Measurements from ENCODE around the gene CITED4. TPM values are rescaled to one million over a fixed set of nuclear protein-coding genes. Genes with fewer than 3 reads are reported as not detected.
A peak's percentile ranks its signal among the peaks of the same experiment; 100 is the strongest.

The CITED4 gene
- total RNA-seq, 4 donors from 2014 or later, result 52.6 to 90.4 (median 58.4) TPM

DNA sequence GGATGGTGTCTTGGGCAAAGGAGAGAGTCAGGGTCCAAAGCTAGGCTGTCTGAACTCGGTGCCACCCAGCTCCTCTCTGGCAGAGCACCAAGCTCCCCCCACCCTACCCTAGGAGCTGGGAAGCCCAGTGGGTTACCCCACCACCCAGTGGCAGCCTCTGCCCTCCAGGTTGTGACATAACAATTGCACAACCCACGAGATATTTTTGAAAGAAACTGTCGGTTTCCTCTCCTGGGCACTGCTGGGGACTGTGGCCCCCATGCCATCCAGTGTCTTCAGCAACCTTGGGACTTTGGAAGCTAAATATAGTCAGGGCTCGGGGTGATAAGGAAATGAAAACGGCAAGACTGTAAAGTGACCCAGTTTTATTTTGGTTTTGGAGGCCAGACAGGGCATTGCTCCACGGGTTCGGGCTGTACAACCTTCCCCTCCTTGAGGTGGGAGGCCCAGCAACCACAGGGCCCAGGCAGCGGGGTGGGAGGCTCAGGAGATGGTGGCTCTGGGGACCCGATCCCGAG lies 1.4 kb downstream of the CITED4 start:
- Histone ChIP-seq H3K27me3 (no peaks in the 10 kb centered on the region), H3K4me1 (peaks cover 46% of the 10 kb centered on the region), H3K4me3 (peak overlapping the region; percentile 94), H3K9me3 (no peaks in the 10 kb centered on the region), H3K36me3 (no peaks in the 10 kb centered on the region), H3K27ac (peak overlapping the region; percentile 92)
- WGBS, result 21% methylated on average over 6 of the region's 10 CpGs
- no peak for DNase-seq (ENCODE audit: low spot score in 2 of 2)
- TF ChIP-seq POLR2A (IDR thresholded peaks at IDR 0.05) (no peak), EP300 (IDR thresholded peaks at IDR 0.05) (no peak), POLR2AphosphoS5 (IDR thresholded peaks at IDR 0.05) (no peak)
- TF ChIP-seq, protein P1, sequence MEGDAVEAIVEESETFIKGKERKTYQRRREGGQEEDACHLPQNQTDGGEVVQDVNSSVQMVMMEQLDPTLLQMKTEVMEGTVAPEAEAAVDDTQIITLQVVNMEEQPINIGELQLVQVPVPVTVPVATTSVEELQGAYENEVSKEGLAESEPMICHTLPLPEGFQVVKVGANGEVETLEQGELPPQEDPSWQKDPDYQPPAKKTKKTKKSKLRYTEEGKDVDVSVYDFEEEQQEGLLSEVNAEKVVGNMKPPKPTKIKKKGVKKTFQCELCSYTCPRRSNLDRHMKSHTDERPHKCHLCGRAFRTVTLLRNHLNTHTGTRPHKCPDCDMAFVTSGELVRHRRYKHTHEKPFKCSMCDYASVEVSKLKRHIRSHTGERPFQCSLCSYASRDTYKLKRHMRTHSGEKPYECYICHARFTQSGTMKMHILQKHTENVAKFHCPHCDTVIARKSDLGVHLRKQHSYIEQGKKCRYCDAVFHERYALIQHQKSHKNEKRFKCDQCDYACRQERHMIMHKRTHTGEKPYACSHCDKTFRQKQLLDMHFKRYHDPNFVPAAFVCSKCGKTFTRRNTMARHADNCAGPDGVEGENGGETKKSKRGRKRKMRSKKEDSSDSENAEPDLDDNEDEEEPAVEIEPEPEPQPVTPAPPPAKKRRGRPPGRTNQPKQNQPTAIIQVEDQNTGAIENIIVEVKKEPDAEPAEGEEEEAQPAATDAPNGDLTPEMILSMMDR (IDR thresholded peaks at IDR 0.05), result no peak

DNA sequence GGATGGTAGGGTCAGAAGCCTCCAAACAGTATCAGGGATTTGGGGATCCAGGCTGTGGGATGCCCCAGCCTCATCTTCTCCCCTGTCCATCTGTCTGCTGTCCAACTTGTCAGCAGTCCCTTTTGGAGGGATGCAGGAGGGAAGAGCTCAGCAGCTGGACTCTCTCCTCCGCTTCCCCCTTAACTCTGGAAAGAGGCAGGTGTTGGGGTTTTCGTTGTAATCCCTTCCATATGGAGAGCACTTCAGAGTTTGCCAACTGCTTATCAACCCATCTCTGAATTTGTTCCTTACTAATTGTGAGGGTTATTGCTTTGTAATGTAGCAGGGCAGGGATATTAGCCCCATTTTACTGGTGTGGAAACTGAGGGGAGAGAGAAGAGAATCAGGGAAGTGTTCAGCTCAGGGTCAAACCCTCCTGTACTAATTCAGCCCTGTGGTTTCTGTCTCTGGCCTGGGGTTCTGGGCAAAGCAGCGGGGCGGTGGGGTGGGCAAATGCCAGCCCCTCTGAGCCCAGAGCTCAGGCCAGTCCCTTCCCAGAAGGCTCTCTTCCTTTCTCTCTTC lies 3.2 kb downstream of the CITED4 start:
- Histone ChIP-seq H3K27me3 (no peaks in the 10 kb centered on the region), H3K36me3 (no peaks in the 10 kb centered on the region), H3K4me3 (no peak overlapping the region), H3K4me1 (peaks cover 46% of the 10 kb centered on the region), H3K9me3 (no peaks in the 10 kb centered on the region), H3K27ac (peak overlapping the region; percentile 40)
- 86% methylated on average over 4 of the region's 4 CpGs for WGBS
- TF ChIP-seq EP300 (IDR thresholded peaks at IDR 0.05), result no peak
- TF ChIP-seq, protein P1 (IDR thresholded peaks at IDR 0.05), result no peak
- no peak for TF ChIP-seq POLR2A (IDR thresholded peaks at IDR 0.05)
- TF ChIP-seq POLR2AphosphoS5 (IDR thresholded peaks at IDR 0.05), result no peak
- no peak for DNase-seq (ENCODE audit: low spot score in 2 of 2)

DNA sequence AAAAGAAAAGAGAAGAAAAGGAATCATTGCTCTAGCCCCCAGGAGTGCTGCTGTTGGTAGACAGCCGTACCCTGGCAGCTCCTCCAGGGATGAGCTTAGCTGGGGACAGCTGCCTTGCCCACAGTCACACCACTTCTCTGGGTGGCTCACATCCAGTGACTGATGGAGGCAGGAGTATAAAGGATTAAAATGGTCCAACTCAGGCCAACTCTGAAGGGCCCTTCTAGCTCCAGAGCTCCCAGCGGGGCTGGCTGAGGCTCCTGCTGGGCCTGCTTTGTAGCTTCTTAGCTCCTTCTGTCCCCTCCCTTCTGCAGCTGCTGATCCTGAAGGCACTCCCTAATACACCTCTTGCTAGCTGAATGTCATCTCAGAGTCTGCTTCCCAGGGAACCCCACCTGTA lies 4.4 kb downstream of the CITED4 start:
- Histone ChIP-seq H3K9me3 (no peaks in the 10 kb centered on the region), H3K4me3 (no peak overlapping the region), H3K4me1 (peaks cover 37% of the 10 kb centered on the region), H3K27me3 (no peaks in the 10 kb centered on the region), H3K36me3 (no peaks in the 10 kb centered on the region), H3K27ac (no peak overlapping the region)
- DNase-seq (ENCODE audit: low spot score in 2 of 2), result no peak
- TF ChIP-seq POLR2A (IDR thresholded peaks at IDR 0.05) (no peak), POLR2AphosphoS5 (IDR thresholded peaks at IDR 0.05) (no peak), EP300 (IDR thresholded peaks at IDR 0.05) (no peak)
- TF ChIP-seq, protein P1 (IDR thresholded peaks at IDR 0.05), result no peak
- WGBS, result 73% methylated on average over 1 of the region's 2 CpGs

DNA sequence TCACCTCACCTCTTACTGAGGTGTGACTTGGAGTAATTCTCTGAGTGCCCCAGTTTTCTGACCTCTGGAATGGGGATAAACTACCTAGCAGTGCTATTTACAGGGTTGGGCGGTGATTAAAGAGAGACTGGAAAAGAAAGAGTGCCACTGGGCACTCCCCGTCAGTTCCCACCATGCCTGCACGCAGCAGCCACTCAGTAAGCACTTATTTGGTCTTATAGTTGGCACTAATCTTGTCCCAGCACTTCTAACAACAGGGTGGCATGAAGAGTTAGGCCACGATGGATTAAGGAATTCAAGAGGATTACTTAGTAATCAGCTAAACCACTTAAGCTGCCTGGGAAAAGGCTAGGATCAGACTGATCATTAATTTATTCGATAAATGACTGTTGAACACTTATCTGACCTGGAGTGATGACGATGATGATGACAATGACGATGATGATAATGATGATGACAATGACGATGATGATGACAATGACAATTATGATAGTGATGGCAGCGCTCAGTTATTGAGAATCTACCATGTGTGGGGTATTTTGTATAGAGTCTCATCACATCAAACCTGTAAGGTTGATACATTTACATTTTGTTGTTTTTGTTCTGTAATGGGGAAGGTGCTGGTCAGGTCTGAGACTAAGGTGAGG lies 5.4 kb downstream of the CITED4 start:
- Histone ChIP-seq H3K27me3 (no peaks in the 10 kb centered on the region), H3K4me3 (no peak overlapping the region), H3K27ac (no peak overlapping the region), H3K4me1 (peaks cover 31% of the 10 kb centered on the region), H3K36me3 (no peaks in the 10 kb centered on the region), H3K9me3 (no peaks in the 10 kb centered on the region)
- no peak for DNase-seq (ENCODE audit: low spot score in 2 of 2)
- no peak for TF ChIP-seq POLR2AphosphoS5 (IDR thresholded peaks at IDR 0.05)
- TF ChIP-seq POLR2A (IDR thresholded peaks at IDR 0.05), result no peak
- TF ChIP-seq, protein P1 (IDR thresholded peaks at IDR 0.05), result no peak
- TF ChIP-seq EP300 (IDR thresholded peaks at IDR 0.05), result no peak
- 94% methylated on average over 9 of the region's 9 CpGs for WGBS

DNA sequence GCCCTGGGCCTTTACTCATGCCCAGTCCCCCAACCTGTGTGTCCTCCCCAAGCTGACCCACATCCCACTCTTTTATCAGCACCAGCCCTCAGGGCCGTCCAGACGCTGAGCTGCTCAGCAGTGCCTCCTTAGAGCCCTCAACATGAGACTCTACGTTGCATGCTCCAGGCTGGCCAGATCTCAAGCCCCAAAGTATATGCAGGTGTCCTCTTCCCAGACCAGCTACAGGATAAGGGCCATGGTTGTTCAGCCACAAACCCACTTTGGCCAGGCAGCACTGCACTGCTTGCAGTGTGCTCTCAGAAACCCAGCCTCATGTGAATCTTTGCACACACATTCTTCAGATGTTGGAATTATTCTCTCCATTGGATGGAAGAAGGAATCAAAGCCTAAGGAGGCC lies 6.0 kb downstream of the CITED4 start:
- Histone ChIP-seq H3K4me3 (no peak overlapping the region), H3K36me3 (no peaks in the 10 kb centered on the region), H3K27me3 (no peaks in the 10 kb centered on the region), H3K27ac (no peak overlapping the region), H3K9me3 (no peaks in the 10 kb centered on the region), H3K4me1 (peaks cover 27% of the 10 kb centered on the region)
- 90% methylated on average over 3 of the region's 3 CpGs for WGBS
- no peak for TF ChIP-seq POLR2A (IDR thresholded peaks at IDR 0.05)
- no peak for TF ChIP-seq EP300 (IDR thresholded peaks at IDR 0.05)
- TF ChIP-seq, protein P1 (IDR thresholded peaks at IDR 0.05), result no peak
- no peak for TF ChIP-seq POLR2AphosphoS5 (IDR thresholded peaks at IDR 0.05)
- DNase-seq (ENCODE audit: low spot score in 2 of 2), result no peak

Measured in suprapubic skin (tissue), 4 donors.